GM19452 (cell line): Measurements from ENCODE around the gene RAB3D.
"Not testable (repeated sequence)": the region's sequence is repeated elsewhere in the genome, so short reads cannot be mapped to it uniquely, and the experiment has no call there.

ENCODE experiments used
- ATAC-seq: cut with Tn5 transposase; IDR thresholded peaks from one replicate; pipeline ENCODE4 v1.9.1; 2021; ENCODE audit not compliant: unreplicated experiment

RAB3D gene, protein sequence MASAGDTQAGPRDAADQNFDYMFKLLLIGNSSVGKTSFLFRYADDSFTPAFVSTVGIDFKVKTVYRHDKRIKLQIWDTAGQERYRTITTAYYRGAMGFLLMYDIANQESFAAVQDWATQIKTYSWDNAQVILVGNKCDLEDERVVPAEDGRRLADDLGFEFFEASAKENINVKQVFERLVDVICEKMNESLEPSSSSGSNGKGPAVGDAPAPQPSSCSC

DNA sequence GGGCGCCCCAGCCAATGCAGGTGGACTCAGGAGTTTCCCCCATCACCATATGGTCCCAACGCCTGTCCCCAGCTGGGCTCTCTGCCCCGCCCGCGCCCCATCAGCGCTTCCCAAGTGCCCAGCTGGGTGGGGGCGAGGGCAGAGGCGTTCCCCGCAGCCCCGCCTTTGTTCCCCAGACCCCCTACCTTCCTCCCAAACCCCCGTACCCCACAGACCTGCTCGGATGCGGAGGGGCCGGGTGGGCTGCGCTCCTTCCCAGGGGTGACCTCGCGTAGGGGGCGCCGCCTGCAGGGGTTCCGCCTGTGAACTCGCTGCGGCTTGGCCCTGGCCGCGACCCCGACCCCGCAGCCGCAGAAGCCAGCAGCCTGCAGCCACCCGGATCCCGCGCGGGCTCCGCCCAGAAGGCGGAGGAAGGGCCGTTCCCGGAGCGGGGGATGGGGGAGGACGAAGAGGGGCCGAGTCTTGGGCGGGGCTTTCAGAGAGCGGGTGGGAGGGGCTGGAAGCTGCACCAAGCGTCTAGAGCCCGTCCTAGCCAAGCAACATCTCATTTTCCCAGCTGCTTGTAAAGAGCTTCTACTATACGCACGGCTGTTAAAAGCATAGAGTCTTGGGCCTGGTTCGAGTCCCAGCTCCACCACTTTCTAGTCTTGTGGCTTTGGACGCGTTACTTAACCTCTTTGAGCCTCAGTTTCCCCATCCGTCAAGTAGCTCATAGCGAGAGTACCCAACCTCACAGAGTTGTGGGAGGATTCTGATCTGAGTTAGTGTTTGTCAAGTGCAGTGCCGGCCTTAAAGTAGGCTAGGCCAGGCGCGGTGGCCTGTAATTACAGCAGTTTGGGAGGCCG lies at the start of gene RAB3D:
Gene RAB3D (minus strand): TSS at position 404 of the 845 bp plus-strand sequence. CDS start 2,258 bp downstream, outside the sequence.
- ATAC-seq = peak; percentile 60

DNA sequence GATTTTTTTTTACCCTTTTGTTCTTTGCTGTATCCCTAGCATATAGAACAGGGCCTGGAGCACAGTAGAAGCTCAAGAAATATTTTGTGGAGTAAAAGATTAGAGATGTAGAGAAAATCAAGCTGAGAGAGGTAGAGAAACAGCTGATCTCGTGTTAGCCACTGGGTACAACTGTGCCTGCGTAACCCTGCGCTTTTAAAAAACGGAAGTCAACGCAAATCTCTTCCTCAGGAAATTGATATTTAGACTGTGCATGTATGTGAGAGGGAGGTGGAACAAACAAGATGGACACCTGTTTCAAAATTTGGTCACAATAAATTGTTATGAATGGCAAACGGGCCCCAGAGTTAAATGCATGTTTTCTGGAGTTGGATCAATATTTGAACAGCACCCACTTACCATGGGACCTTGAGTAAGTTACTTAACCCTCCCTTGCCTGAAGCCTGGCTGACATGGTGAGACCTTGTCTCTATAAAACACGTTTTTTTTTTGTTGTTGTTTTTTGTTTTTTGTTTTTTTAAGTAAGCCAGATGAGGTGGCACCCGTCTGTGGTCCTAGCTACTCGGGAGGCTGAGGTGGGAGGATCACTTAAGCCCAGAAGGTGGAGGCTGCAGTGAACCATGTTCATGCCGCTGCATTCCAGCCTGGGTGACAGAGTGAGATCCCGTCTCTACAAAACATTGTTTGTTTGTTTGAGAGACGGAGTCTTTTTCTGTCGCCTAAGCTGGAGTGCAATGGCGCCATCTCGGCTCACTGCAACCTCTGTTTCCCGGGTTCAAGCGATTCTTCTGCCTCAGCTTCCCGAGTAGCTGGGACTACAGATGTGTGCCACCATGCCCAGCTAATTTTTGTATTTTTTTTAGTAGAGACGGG lies 47.9 kb upstream of the RAB3D start:
- no peak for ATAC-seq

DNA sequence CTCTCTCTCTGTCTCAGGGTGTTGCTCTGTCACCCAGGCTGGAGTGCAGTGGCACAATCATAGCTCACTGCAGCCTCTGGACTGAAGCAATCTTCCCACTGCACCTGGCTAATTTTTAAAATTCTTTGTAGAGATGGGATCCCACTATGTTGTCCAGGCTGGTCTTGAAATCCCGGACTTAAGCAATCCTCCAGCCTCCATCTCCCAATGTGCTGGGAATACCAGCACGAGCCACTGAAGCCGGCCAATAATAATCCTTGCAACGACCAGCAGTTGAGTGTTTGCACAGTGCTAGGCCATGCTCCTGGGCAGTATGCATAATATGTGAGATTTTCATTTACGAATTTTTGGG lies 45.3 kb upstream of the RAB3D start:
- ATAC-seq = no peak

DNA sequence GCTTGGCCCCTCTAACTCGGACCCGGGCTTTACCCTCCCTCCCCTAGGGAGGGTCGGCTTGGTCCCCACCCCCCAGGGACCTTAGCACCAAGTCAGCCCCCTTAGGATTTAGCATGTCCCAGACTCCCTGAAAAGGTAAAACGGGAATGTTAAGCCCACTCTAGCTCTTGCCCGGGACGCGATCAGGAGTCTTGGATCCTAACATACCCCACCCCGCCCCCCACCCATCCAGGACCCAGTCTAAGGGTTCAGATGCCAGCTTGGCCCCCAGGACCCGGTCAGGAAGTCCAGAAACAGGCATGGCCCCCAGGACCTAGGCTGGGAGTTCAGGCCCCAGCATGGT lies 44.2 kb upstream of the RAB3D start:
- no peak for ATAC-seq

DNA sequence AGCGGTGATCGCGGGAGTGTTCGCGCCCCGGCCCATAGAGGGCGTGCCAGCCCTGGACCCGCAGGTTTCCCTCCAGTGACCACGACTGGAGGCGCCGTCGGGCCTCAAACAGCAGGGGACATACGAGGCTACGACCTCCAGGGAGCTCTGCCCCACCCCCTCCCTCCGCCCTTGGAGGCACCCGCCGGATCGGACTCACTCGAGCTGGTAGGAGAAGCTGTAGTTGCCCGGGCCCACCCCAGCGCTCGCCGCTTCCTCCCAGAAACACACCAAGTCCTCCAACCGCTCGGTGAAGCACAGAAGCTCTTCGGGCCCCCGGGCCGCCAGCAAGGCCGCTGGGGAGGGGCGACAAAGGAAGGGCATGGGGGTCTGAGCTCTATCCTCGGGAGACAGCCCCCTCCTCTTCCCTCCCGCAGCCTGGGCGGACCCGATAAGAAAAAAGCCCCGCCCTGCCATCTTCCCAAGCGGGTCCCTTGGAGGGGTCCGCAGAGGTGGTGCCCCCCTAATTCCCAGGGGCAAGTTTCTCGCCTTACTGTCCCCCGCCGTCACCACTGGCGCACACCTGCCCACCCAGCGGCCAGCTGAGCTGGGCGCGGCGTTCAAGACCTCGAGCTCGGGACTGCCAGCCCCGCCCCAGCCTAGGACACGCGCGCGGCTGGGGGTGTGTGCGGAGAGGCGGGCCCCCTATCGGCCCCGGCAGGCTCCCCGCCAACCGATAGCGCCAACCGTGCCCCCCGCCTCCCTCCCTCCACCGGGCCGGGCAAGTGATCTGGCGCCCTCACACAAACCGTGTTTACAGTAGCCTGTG lies 43.6 kb upstream of the RAB3D start:
- no peak for ATAC-seq

DNA sequence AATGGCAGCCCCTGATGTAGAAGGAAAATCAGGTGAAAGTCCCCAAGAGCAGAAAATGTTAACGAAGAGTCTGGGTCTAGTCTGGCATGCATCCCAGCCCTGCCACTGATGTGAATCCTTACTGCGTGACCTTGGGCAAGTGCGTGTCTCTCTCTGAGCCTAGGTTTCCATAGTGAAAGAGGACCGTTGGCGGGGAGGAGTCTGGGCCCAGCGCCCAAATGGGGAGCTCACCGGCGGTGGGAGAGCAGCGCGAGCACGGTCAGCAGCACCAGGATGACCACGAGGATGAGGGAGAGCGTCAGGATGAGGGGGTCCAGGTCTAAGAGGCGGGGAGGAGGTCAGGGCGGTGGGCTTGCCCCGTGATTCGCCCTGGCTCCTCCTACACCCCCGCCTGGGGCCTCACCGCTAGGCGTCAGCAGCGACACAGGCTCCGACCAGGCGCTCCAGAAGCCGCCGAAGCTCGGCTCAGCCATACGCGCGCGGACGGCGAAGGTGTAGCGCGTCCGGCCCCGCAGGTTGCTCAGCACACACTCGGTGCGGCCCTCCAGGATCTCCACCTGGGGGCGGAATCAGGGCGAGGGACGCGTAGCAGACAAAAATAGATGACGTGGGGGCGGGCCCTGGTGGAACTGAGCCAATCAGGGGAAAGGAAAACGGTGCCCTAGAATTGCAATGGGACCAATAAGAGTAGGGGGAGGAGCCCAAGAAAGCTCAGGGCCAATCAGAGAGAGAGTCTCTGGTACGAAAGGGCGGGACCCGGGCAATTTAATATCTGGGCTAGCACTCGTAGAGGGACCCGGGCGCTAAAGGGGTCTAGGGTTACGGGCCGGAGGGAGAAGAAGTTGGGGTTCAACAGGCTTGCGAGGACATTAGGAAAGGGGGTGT lies 41.4 kb upstream of the RAB3D start:
- peak; percentile 76 for ATAC-seq

DNA sequence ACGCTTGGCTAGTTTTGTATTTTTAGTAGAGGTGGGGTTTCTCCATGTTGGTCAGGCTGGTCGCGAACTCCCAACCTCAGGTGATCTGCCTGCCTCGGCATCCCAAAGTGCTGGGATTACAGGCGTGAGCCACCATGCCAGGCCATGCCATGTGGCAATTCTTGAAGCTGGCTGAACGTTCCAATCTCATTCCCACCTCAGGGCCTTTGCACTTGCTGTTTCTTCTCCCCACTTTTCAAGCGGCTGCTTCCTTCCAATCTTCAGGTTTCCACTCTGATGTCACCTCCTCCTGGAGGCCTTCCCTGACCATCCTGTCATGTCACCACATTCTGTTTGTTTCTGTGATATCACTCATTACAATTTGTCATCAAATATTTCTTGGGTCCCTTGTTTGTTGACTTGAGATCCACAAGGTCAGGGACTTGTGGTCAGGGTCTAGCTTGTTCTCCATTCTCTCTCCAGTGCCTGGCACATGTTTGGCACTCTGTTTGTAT lies 40.4 kb upstream of the RAB3D start:
- ATAC-seq = no peak

DNA sequence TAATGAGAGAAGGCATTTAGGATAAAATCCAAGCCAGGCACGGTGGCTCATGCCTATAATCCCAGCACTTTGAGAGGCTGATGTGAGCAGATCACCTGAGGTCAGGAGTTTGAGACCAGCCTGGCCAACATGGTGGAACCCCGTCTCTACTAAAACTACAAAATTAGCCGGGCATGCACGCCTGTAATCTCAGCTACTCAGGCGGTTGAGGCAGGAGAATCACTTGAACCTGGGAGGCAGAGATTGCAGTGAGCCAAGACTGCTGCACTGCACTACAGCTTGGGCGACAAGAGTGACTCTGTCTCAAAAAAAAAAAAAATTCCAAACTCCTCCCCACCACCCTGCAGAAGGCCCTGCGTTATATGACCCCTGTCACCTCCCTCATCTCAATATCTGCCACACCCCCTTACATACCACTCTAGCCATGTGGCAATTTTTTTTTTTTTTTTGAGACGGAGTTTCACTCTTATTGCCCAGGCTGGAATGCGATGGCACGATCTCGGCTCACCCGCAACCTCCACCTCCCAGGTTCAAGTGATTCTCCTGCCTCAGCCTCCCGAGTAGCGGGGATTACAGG lies 39.9 kb upstream of the RAB3D start:
- ATAC-seq = not testable (repeated sequence)

DNA sequence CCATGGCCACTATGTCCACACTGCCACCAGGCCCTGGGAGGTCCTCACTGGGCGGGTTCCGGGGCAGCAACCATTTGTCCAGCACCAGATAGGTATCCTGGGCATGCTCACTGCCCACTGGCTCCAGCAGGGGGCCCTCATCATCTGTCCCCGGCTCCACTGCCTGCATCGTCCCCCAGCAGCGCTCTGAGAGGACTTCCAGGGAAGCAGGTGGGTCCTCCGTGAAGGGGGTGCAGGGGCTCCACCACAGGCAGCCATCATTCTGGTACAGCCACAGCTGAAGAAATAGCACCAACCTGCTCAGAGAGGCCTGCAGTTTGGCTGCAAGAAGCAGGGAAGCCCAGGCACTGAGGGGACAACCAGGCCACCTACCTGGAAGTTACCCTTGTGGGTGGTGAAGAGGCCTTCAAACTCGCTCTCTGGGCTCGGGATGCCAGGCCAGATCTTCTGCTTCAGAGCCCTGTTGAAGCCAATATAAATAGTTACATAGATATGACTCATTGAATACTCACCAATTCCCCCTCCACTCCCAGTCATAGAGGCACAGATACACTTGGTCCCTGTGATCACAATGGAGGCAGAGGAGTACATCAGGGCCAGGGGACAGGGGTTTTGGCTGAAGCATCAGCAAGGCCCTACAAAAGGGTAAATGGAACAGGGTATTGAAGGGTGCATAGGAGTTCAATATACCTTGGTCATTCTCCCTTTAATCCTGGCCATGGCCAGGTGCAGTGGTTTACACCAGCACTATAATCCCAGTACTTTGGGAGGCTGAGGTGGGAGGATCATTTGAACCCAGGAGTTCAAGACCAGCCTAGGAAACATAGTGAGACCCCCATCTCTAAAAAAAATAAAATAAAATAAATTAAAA lies 39.1 kb upstream of the RAB3D start:
- no peak for ATAC-seq

DNA sequence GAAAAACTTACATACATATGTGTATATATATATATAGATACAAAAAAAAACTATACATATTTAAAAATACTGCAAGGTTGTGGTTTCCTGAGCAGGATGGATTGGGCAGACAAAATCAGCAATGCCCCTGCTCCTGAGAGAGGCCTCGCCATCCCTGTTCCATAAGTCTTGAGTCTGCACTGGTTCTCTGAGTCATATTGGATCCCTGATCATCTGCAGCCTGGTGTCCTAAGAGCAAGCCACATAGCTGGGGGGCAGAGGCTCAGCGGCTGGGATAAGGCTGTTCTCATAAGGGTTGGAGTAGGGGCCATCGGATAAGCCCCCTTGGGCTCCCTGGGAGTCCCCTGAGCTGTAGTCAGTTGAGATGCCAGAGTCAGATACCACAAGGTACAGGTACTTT lies 38.3 kb upstream of the RAB3D start:
- no peak for ATAC-seq

DNA sequence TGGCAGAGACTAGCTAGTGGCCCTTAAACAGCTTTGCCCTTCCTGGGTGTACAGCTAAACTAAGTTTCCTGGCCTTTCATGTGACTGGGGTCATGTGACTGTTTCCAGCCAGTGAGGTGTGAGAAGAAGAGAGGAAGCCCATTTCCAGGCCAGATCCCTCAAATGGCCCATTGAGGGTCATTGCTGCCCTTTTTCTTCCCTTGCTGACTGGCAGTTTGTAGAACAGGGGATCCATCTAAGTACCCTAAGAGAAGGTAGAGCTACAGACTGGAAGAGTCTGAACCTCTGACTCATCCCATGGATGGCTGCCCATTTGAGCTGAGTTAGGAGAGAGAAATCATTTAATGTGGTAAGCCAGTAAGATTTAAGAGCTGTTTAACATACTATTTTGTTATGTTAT lies 37.8 kb upstream of the RAB3D start:
- no peak for ATAC-seq

DNA sequence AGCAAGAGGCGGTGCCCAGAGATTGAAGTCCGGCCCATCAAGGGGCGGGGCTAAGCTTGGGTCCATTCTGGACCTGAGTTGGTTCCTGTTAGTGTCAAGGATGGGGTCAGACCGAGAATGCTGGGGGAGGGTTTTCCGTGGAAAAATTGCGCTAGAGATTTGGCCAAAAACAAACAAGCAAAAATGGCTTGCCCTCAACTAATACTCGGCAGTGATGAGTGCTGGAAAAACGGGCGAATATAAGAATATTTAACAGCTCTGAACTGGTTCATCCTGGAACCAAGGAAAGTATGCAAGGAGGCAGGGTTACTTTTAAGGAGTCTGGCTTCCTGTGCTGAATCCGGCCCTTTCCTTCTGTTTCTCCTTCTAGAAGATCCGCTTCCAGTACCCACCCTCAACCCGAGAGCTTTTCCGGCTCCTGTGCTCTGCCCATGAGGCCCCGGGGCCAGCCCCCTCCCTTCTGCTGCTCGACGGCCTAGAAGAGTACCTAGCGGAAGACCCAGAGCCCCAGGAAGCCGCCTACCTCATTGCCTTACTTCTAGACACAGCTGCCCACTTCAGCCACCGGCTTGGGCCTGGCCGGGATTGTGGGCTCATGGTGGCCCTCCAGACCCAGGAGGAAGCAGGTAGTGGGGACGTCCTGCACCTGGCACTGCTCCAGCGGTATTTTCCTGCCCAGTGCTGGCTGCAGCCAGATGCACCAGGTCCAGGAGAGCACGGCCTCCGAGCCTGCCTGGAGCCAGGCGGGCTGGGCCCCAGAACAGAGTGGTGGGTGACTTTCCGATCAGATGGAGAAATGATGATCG lies 35.9 kb upstream of the RAB3D start:
- ATAC-seq = no peak

DNA sequence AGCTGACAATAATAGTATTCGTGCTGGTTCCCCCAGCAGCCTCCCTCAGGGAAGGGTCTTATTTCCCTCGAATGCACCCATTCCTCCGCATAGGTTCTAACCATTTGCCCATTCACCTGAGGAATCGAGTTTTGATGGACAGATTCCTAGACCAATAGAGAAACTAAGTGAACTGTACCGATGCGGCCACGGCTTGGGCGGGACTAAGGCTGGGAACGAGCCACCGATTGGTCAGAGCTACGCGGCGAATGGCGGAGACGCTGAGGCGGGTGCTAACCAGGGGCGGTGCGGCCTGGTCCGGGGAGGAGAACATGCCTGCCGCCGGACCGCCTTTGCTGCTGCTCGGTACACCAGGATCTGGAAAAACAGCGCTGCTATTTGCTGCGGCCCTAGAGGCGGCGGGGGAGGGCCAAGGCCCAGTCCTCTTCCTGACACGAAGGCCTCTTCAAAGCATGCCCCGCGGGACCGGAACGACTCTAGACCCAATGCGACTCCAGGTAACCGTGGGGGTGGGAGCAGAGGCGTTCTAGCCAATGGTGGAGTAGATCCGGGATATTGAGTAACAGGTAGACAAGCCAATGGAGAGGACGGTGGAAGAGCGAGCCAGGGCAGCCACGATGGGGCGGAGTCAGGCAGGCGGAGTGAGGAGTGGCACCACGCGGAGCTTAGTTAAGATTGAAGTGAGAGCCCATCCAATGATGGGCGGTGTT lies 35.1 kb upstream of the RAB3D start, which contains the start of gene SWSAP1:
Gene SWSAP1 (plus strand): TSS at position 234 of the 710 bp plus-strand sequence. CDS start 15 bp downstream, at position 249.
- ATAC-seq = peak; percentile 83

DNA sequence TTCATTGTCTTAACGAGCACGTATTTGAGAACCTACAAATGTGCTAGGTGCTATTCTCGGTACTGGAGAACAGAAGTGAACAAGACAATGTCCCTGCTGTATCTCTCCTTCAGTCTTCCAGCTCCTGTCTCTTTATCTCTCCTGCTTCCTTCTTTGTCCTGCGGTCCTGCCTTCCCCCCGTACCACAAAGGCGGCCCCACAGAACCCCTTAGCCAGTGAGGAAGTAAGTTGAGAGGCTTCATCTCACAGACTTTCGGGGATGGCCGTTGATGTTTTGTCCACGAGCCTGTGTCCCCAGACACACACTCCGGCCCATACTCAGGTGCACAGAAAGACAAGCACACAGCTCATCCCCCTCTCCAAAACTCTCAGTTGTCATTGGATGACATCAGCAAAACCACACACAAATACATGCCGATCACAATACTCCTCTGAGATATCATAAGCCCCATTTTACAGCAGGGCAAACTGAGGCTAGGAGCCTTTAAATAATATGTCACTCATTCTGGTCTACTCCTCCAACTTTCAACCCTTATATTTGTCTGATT lies 34.5 kb upstream of the RAB3D start:
- no peak for ATAC-seq

DNA sequence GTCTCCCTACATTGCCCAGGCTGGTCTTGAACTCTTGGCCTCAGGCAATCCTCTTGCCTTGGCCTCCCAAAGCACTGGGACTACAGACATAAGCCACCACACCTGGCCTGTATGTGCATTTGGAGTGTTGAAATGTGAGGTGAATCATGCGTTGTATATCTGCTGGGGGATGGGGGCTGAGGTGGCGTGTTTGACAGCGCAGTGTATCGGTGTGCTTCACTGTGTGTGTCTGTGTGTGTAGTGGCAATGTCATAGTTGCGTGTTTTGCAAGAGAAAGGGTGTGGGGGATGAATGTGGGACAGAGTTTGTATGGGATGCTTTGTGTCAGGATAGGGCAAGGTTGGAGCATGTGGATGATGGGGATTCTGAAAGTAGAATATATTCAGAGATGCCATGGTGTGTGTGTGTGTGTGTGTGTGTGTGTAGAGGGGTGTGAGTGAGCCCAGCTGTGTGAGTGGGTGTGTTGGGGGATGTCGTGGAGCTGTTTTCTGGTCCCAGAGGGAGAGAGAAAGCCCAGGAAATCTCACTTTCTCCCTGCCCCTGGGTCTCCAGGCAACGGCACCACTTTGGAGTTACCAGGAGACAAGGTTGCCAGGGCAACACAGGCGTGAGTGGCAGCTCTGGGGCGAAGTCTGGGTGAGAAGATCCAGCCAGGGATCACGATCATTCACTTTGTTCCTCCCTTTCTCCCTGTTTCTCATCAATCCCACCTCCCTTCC lies 33.9 kb upstream of the RAB3D start:
- no peak for ATAC-seq

DNA sequence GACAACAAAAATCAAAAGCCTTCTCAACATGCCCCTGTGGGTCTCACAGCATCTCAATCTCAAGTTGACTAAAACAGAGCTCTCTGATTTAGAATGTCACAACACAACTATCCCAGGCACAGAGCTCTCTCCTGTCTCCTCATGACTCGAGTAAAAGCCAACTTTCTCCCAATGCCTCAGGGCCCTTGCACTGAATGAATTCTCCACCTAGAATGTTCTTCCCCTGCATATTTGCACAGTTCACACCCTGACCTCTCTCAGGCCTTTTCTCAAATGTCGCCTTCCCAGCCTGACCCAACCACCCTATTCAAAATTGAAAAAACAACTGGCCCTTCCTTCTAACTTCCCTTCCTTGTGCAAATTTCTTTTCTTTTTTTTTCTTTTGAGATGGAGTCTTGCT lies 31.3 kb upstream of the RAB3D start:
- ATAC-seq = no peak
